GM23338 (cell line): Measurements from ENCODE around the gene RNASE7. TPM values are rescaled to one million over a fixed set of nuclear protein-coding genes. Genes with fewer than 3 reads are reported as not detected.

Source experiments
- CREB1 ChIP-seq: fragments of 250-450 bp; sonication (Bioruptor Pico); IDR thresholded peaks from 2 replicates; pipeline ENCODE4 v1.5.0; 2020; ENCODE audit warnings: low read depth, mild to moderate bottlenecking, moderate library complexity
- JUNB ChIP-seq: IDR thresholded peaks from one replicate; pipeline ENCODE4 v1.6.1; 2016; ENCODE audit warnings: antibody characterized with exemption; ENCODE audit not compliant: unreplicated experiment
- NANOG ChIP-seq: IDR thresholded peaks from 2 replicates; pipeline ENCODE4 v1.6.1; 2016; ENCODE audit warnings: antibody characterized with exemption, borderline replicate concordance
- POLR2AphosphoS5 ChIP-seq: IDR thresholded peaks from 2 replicates; pipeline ENCODE4 v1.6.1; 2016; ENCODE audit warnings: antibody characterized with exemption, low read depth
- REST ChIP-seq: IDR thresholded peaks from one replicate; pipeline ENCODE4 v1.6.1; 2018; ENCODE audit warnings: antibody characterized with exemption; ENCODE audit not compliant: unreplicated experiment
- STAT1 ChIP-seq: IDR thresholded peaks from one replicate; pipeline ENCODE4 v1.6.1; 2016; ENCODE audit warnings: antibody characterized with exemption; ENCODE audit not compliant: unreplicated experiment
- ZNF462 ChIP-seq: fragments of 250-450 bp; sonication (Bioruptor Pico); IDR thresholded peaks from 2 replicates; pipeline ENCODE4 v1.5.0; 2020; ENCODE audit warnings: mild to moderate bottlenecking, moderate library complexity
- polyA plus RNA-seq: library from polyadenylated mRNA; unstranded; fragments of >200 nt; fragmentation: Nextera tagmentation; extraction: Ambion mirVana; gene quantifications from 2 replicates; pipeline ENCODE4 v1.2.1, GENCODE V29; 2016
- total RNA-seq: library from RNA; depleted of rRNA; stranded (reverse); fragments of >200 nt; shearing (Covaris generic); gene quantifications from 2 replicates; pipeline ENCODE4 v1.2.3, GENCODE V29; 2014

The RNASE7 gene
- total and polyA plus RNA-seq, 2 experiments from 2014 or later, result not detected

GRCh38 chr14:21083565-21084325 lies 41.6 kb downstream of the RNASE7 start (continued):
- TF ChIP-seq ZNF462 (no peak), JUNB (no peak), POLR2AphosphoS5 (no peak), NANOG (no peak), CREB1 (no peak), REST (no peak), STAT1 (no peak)
